GM23248 (cell line): ENCODE data around the gene ANTXR2.

Experiments
- EZH2 ChIP-seq: fragments of 200-600 bp; sonication (generic); IDR thresholded peaks from 2 replicates; pipeline ENCODE4 v1.6.1; 2018; ENCODE audit warnings: antibody characterized with exemption, mild to moderate bottlenecking; ENCODE audit not compliant: insufficient read depth, poor library complexity, severe bottlenecking
- EZH2phosphoT487 ChIP-seq: fragments of 200-600 bp; sonication (generic); IDR thresholded peaks from 2 replicates; pipeline ENCODE4 v1.6.1; 2018; ENCODE audit warnings: antibody characterized with exemption, moderate library complexity, mild to moderate bottlenecking, low read depth; ENCODE audit not compliant: insufficient read depth

DNA sequence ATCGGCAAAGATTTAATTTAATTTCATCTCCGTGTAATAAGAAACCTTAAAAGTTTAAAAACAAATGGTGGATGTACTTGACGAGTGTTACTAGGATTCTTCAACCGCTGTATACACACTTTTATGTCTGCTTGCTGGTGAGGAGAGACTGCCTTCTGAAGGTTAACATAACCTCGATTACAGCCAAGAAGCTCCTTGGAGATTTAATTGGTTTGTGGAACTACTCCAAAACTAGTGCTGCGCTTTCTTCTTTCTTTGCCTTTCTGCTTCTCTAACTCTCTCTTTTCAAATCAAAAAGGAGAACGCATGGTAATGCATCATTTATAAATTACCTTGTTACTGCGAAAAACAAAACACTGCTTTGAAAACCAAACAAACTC is 109.0 kb downstream of the ANTXR2 start:
- TF ChIP-seq EZH2 (no peak), EZH2phosphoT487 (no peak)
